IMR-90 (cell line): ENCODE results near the gene TBC1D22A. TPM values are rescaled to one million over a fixed set of nuclear protein-coding genes. Genes with fewer than 3 reads are reported as not detected.

ENCODE experiments used
- ATAC-seq: fragments of 200-7000 bp; cut with Tn5 transposase; 2 replicates; pipeline ENCODE4 v1.9.1; 2020; ENCODE audit warnings: low read depth, mild to moderate bottlenecking, moderate library complexity
- BruUV-seq: library from RNA; stranded (reverse); fragments of 400-500 nt; replicated peaks from 2 replicates; lab custom pipeline; 2021; lab: Mats Ljungman, UMichigan
- CTCF ChIA-PET: fragments of 300-600 bp; formaldehyde crosslinking; extraction: SDS; loops from one replicate; lab custom pipeline; 2021; ENCODE audit warnings: antibody characterized with exemption; lab: Yijun Ruan, JAX
- POLR2A ChIA-PET: fragments of 300-600 bp; sonication (Branson Sonifier 250); formaldehyde crosslinking; loops from one replicate; lab custom pipeline; 2022; ENCODE audit warnings: antibody characterized with exemption; ENCODE audit not compliant: unreplicated experiment; lab: Charles Lee
- DNase-seq: peaks from one replicate; pipeline ENCODE4 v3.0.0; 2013
- H2AFZ ChIP-seq: replicated peaks from 2 replicates; pipeline ENCODE3; 2013; ENCODE audit warnings: low read length, mild to moderate bottlenecking; ENCODE audit not compliant: poor library complexity
- H2AK5ac ChIP-seq: 2 replicates; pipeline ENCODE4 v1.6.1; 2013; ENCODE audit warnings: low read depth, low read length, inconsistent platforms
- H2AK9ac ChIP-seq: replicated peaks from 2 replicates; pipeline ENCODE3; 2013; ENCODE audit warnings: mild to moderate bottlenecking, low read depth, low read length, moderate library complexity; ENCODE audit not compliant: poor library complexity
- H2BK120ac ChIP-seq: 2 replicates; pipeline ENCODE4 v1.6.1; 2013; ENCODE audit warnings: low read depth, low read length, inconsistent platforms
- H2BK15ac ChIP-seq: 3 replicates; pipeline ENCODE4 v1.6.1; 2013; ENCODE audit warnings: low read depth, low read length, inconsistent platforms
- H2BK20ac ChIP-seq: 2 replicates; pipeline ENCODE4 v1.6.1; 2013; ENCODE audit warnings: low read depth, mild to moderate bottlenecking, inconsistent platforms, low read length, moderate library complexity
- H2BK5ac ChIP-seq: 2 replicates; pipeline ENCODE4 v1.6.1; 2013; ENCODE audit warnings: mild to moderate bottlenecking, low read depth, low read length, inconsistent platforms; ENCODE audit not compliant: poor library complexity, severe bottlenecking
- H3K14ac ChIP-seq: replicated peaks from 2 replicates; pipeline ENCODE4 v1.6.1; 2013; ENCODE audit warnings: low read depth, low read length, inconsistent platforms
- H3K18ac ChIP-seq: 2 replicates; pipeline ENCODE4 v1.6.1; 2013; ENCODE audit warnings: low read depth, low read length, control low read depth
- H3K23ac ChIP-seq: 2 replicates; pipeline ENCODE4 v1.6.1; 2013; ENCODE audit warnings: low read depth, low read length, inconsistent platforms
- H3K27ac ChIP-seq: 2 replicates; pipeline ENCODE4 v1.5.1; 2013; ENCODE audit warnings: mild to moderate bottlenecking, control low read depth, low read length; ENCODE audit not compliant: insufficient read depth
- H3K27me3 ChIP-seq: 2 replicates; pipeline ENCODE4 v1.6.1; 2013; ENCODE audit warnings: low read length; ENCODE audit not compliant: control insufficient read depth, insufficient read depth
- H3K36me3 ChIP-seq: 2 replicates; pipeline ENCODE4 v1.6.1; 2013; ENCODE audit warnings: low read length, mixed read lengths; ENCODE audit not compliant: control insufficient read depth, insufficient read depth
- H3K4ac ChIP-seq: 2 replicates; pipeline ENCODE4 v1.6.1; 2013; ENCODE audit warnings: low read depth, low read length, inconsistent platforms
- H3K4me1 ChIP-seq: 2 replicates; pipeline ENCODE4 v1.6.1; 2013; ENCODE audit warnings: low read length, mixed read lengths; ENCODE audit not compliant: control insufficient read depth, insufficient read depth
- H3K4me2 ChIP-seq: 2 replicates; pipeline ENCODE4 v1.6.1; 2013; ENCODE audit warnings: low read depth, mild to moderate bottlenecking, control low read depth, low read length, moderate library complexity
- H3K4me3 ChIP-seq: 2 replicates; pipeline ENCODE4 v1.5.1; 2013; ENCODE audit warnings: low read depth, mild to moderate bottlenecking, control low read depth, low read length, moderate library complexity; ENCODE audit not compliant: insufficient read depth
- H3K56ac ChIP-seq: 2 replicates; pipeline ENCODE4 v1.6.1; 2013; ENCODE audit warnings: low read length, inconsistent platforms; ENCODE audit not compliant: insufficient read depth; ENCODE audit errors: extremely low read depth
- H3K79me1 ChIP-seq, 2 experiments: 2 replicates each; pipeline ENCODE4 v1.6.1; 2013; ENCODE audit warnings: low read length in 2 of 2, inconsistent platforms in 1 of 2, low read depth in 1 of 2
- H3K9ac ChIP-seq: 2 replicates; pipeline ENCODE4 v1.6.1; 2013; ENCODE audit warnings: low read depth, low read length, control low read depth
- H3K9me1 ChIP-seq: 2 replicates; pipeline ENCODE4 v1.6.1; 2013; ENCODE audit warnings: low read length, inconsistent platforms; ENCODE audit not compliant: insufficient read depth
- H3K9me3 ChIP-seq: 2 replicates; pipeline ENCODE4 v1.6.1; 2013; ENCODE audit warnings: low read length; ENCODE audit not compliant: control insufficient read depth, insufficient read depth
- H4K20me1 ChIP-seq: 2 replicates; pipeline ENCODE4 v1.6.1; 2013; ENCODE audit warnings: low read length, inconsistent platforms; ENCODE audit not compliant: insufficient read depth
- H4K5ac ChIP-seq: 2 replicates; pipeline ENCODE4 v1.6.1; 2013; ENCODE audit warnings: mild to moderate bottlenecking, low read depth, low read length, control low read depth
- H4K8ac ChIP-seq, 2 experiments: 2 replicates each; pipeline ENCODE4 v1.6.1; 2013; ENCODE audit warnings: low read depth in 2 of 2, low read length in 2 of 2, control low read depth in 1 of 2, inconsistent platforms in 1 of 2
- H4K91ac ChIP-seq: 2 replicates; pipeline ENCODE4 v1.6.1; 2013; ENCODE audit warnings: low read depth, low read length, inconsistent platforms; ENCODE audit not compliant: insufficient read depth
- BHLHE40 ChIP-seq: fragments of 150-350 bp; IDR thresholded peaks from 2 replicates; pipeline ENCODE4 v1.6.1; 2016; ENCODE audit warnings: mild to moderate bottlenecking, low read depth, low read length
- MAZ ChIP-seq: IDR thresholded peaks from 2 replicates; pipeline ENCODE4 v1.6.1; 2012; ENCODE audit warnings: low read depth, mild to moderate bottlenecking, low read length, improper control_type of control experiment, moderate library complexity, borderline replicate concordance
- MXI1 ChIP-seq: IDR thresholded peaks from 2 replicates; pipeline ENCODE4 v1.6.1; 2012; ENCODE audit warnings: low read depth, mild to moderate bottlenecking, low read length, moderate library complexity, borderline replicate concordance
- NFE2L2 ChIP-seq: fragments of 150-350 bp; IDR thresholded peaks from 2 replicates; pipeline ENCODE4 v1.6.1; 2016; ENCODE audit warnings: low read depth, mild to moderate bottlenecking, low read length
- POLR2A ChIP-seq: IDR thresholded peaks from 2 replicates; pipeline ENCODE4 v1.6.1; 2012; ENCODE audit warnings: mild to moderate bottlenecking, low read depth, low read length
- RAD21 ChIP-seq: IDR thresholded peaks from 2 replicates; pipeline ENCODE4 v1.6.1; 2012; ENCODE audit warnings: low read length, improper control_type of control experiment
- RCOR1 ChIP-seq: IDR thresholded peaks from 2 replicates; pipeline ENCODE4 v1.6.1; 2012; ENCODE audit warnings: mild to moderate bottlenecking, low read length, improper control_type of control experiment; ENCODE audit not compliant: insufficient replicate concordance
- WGBS, 2 experiments: methylation state at CpG; one replicate each; pipeline versions ENCODE4 v1.1.5 to v1.1.7; 2013; ENCODE audit warnings: missing lambda C conversion rate in 2 of 2; ENCODE audit not compliant: insufficient read length in 1 of 2; ENCODE audit errors: extremely low coverage in 2 of 2; 5-methylcytosine and 5-hydroxymethylcytosine counted together
- dilution Hi-C: fragments of 300-500 bp; cut with HindIII; formaldehyde crosslinking; loops from one replicate; pipeline ENCODE4 v1.14.3; 2018; ENCODE audit warnings: low sequenced_read_pairs; ENCODE audit not compliant: unreplicated experiment
- in situ Hi-C: fragments of 300-500 bp; cut with MboI; formaldehyde crosslinking; loops from 3 replicates; pipeline ENCODE4 v1.14.3; 2019; ENCODE audit warnings: low sequenced_read_pairs, inconsistent platforms, mixed read lengths
- intact Hi-C: fragments of 100-400 bp; cut with micrococcal nuclease; formaldehyde crosslinking; loops from 2 replicates; pipeline ENCODE4 v1.10.0; 2022
- polyA plus RNA-seq, 3 experiments: library from polyadenylated mRNA; depleted of rRNA; stranded (reverse); fragments of >200 nt; gene quantifications; 2 replicates each; pipeline ENCODE4 v1.2.3, GENCODE V29; 2012; ENCODE audit warnings: low replicate concordance in 1 of 3
- total RNA-seq: library from RNA; depleted of rRNA; stranded (reverse); fragments of >200 nt; gene quantifications from 2 replicates; pipeline ENCODE4 v1.2.3, GENCODE V29; 2012
- TF ChIP-seq, protein P1 (sequence below): fragments of 150-350 bp; IDR thresholded peaks from 2 replicates; pipeline ENCODE4 v1.6.1; 2017; ENCODE audit warnings: mild to moderate bottlenecking, antibody characterized with exemption, low read length, low read depth
- TF ChIP-seq, protein P2 (sequence below): conservative IDR thresholded peaks from 2 replicates; pipeline ENCODE4 v1.5.1; 2012; ENCODE audit warnings: mild to moderate bottlenecking, low read depth, low read length, improper control_type of control experiment

The TBC1D22A gene
- total and polyA plus RNA-seq, 2 of the 4 experiments (the other 2 are of a cell fraction) = 9.0 to 16.7 TPM

DNA sequence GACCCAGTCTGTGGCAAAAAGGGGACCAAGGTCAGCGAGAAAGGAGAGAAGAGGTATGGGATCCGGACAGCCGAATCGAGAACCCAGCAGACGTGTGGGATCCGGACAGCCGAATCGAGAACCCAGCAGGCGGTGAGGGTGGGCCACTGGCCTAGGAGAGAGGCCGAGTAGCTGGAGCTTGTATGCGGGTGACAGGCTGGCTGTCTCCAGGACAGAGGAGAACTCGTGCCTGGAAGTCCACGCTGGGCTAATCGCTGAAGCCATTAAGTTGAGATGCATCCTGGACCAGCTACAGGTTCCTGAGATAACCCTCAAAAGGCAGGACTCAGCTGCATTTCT lies 30.4 kb upstream of the TBC1D22A start:
- Histone ChIP-seq H2AK9ac (no peak overlapping the region), H4K8ac (no peak overlapping the region), H3K4me2 (no peak overlapping the region), H3K9me1 (peaks cover 23% of the 10 kb centered on the region), H4K20me1 (peaks cover 82% of the 10 kb centered on the region), H3K23ac (no peak overlapping the region), H3K36me3 (peaks cover 23% of the 10 kb centered on the region), H2BK120ac (no peak overlapping the region), H3K18ac (no peak overlapping the region), H2AFZ (no peak overlapping the region), H3K79me1 (peaks cover 36 to 78% of the 10 kb centered on the region in 2 experiments), H2BK20ac (no peak overlapping the region), H3K9me3 (no peaks in the 10 kb centered on the region), H3K56ac (no peak overlapping the region), H2BK5ac (no peak overlapping the region), H4K91ac (no peak overlapping the region), H4K5ac (no peak overlapping the region), H2BK15ac (no peak overlapping the region), H2AK5ac (no peak overlapping the region), H3K4ac (no peak overlapping the region), H3K4me1 (peaks cover 36% of the 10 kb centered on the region), H3K9ac (no peak overlapping the region), H3K14ac (no peak overlapping the region), H3K4me3 (no peak overlapping the region), H3K27ac (no peak overlapping the region), H3K27me3 (no peaks in the 10 kb centered on the region)
- in situ Hi-C loops = no loop called here
- dilution Hi-C loops = no loop called here
- TF ChIP-seq BHLHE40 (no peak), RCOR1 (no peak), MXI1 (no peak), NFE2L2 (no peak), RAD21 (no peak), POLR2A (no peak), MAZ (no peak)
- TF ChIP-seq, protein P1, sequence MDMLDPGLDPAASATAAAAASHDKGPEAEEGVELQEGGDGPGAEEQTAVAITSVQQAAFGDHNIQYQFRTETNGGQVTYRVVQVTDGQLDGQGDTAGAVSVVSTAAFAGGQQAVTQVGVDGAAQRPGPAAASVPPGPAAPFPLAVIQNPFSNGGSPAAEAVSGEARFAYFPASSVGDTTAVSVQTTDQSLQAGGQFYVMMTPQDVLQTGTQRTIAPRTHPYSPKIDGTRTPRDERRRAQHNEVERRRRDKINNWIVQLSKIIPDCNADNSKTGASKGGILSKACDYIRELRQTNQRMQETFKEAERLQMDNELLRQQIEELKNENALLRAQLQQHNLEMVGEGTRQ = no peak
- TF ChIP-seq, protein P2, sequence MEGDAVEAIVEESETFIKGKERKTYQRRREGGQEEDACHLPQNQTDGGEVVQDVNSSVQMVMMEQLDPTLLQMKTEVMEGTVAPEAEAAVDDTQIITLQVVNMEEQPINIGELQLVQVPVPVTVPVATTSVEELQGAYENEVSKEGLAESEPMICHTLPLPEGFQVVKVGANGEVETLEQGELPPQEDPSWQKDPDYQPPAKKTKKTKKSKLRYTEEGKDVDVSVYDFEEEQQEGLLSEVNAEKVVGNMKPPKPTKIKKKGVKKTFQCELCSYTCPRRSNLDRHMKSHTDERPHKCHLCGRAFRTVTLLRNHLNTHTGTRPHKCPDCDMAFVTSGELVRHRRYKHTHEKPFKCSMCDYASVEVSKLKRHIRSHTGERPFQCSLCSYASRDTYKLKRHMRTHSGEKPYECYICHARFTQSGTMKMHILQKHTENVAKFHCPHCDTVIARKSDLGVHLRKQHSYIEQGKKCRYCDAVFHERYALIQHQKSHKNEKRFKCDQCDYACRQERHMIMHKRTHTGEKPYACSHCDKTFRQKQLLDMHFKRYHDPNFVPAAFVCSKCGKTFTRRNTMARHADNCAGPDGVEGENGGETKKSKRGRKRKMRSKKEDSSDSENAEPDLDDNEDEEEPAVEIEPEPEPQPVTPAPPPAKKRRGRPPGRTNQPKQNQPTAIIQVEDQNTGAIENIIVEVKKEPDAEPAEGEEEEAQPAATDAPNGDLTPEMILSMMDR = no peak
- DNase-seq = no peak
- intact Hi-C loops = no loop called here
- 96% methylated on average over 14 of the region's 14 CpGs; no CpG with 5 or more reads in 1 of the 2 experiments for WGBS, 2 experiments
- CTCF ChIA-PET = no interaction called here
- POLR2A ChIA-PET = no interaction called here
- no peak for ATAC-seq
- no TSS peak for BruUV-seq
